Measurements from ENCODE around the gene FOXK1. TPM values are rescaled to one million over a fixed set of nuclear protein-coding genes. Genes with fewer than 3 reads are reported as not detected.

Gene FOXK1
- total RNA-seq, 2 experiments from 2014 or later: 32.0 to 36.2 TPM

DNA sequence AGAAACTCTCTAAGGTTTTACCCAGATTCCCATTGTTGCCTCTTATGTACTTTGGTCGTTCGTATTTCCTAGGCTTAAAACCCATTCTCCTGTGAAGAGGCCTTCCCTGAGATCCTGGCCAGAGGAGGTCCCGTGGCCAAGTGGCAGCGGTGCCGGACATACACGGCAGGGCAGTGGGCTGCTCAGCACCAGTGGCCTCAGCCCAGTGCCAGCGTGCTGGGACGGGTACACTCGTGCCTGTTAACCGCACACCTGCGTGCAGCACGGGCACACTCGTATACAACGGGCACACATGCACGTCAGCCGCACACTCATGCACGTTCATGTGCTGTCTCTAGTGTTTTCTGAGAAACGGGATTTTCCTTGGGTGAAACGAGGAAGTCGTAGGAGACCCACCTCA, 40.2 kb downstream of the FOXK1 start:
- no peak for DNase-seq
- Mint-ChIP-seq H3K9me3 (no peaks in the 10 kb centered on the region), H3K4me1 (peaks cover 38% of the 10 kb centered on the region), H3K27me3 (no peaks in the 10 kb centered on the region), H3K4me3 (no peak overlapping the region), H3K27ac (no peak overlapping the region), H3K36me3 (ENCODE audit: low read depth) (peaks cover 18% of the 10 kb centered on the region)
- CTCF ChIA-PET: no interaction called here
- POLR2A ChIA-PET: no interaction called here

- peaks cover 38% of the 10 kb centered on the region for H3K4me1 Mint-ChIP-seq
- peaks cover 18% of the 10 kb centered on the region for H3K36me3 Mint-ChIP-seq (ENCODE audit: low read depth)
- CTCF ChIA-PET: interaction anchor here (1.7 kb wide), 1 partner anchor 18 kb away, joined by 5 read pairs; no protein-coding TSS in a partner anchor
- no peak overlapping the region for H3K4me3 Mint-ChIP-seq
- no peak for DNase-seq
- POLR2A ChIA-PET: no interaction called here
- no peak overlapping the region for H3K27ac Mint-ChIP-seq
- H3K27me3 Mint-ChIP-seq: no peaks in the 10 kb centered on the region
- H3K9me3 Mint-ChIP-seq: no peaks in the 10 kb centered on the region
These were observed 41.0 kb downstream of the FOXK1 start for GRCh38 chr7:4722960-4723630.

DNA sequence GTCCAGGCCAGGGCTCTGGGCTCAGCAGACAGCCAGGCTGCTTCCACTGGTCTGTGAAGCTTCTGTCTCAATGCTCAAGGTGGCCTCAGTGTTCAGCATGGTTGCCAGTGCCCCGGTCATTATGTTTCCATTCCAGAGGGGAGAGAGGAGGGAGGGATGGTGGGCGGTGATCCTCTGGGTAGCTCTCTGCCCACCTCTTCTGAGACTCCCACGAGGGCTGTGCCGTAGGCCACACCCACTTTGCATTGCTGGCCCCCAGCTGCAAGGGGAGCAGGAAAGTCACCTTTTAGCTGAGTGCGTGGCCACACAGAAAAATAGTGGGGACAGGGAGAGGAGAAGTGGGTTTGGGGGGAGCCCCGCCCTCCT, 42.5 kb downstream of the FOXK1 start:
- H3K36me3 Mint-ChIP-seq (ENCODE audit: low read depth): peaks cover 18% of the 10 kb centered on the region
- peak overlapping the region; percentile 84 for H3K4me3 Mint-ChIP-seq
- CTCF ChIA-PET: interaction anchor here (1.1 to 1.9 kb wide), 7 partner anchors 9 to 83 kb away, joined by 3 to 7 read pairs (median 4); no protein-coding TSS in a partner anchor
- DNase-seq: no peak
- POLR2A ChIA-PET: no interaction called here
- no peaks in the 10 kb centered on the region for H3K27me3 Mint-ChIP-seq
- peaks cover 38% of the 10 kb centered on the region for H3K4me1 Mint-ChIP-seq
- H3K9me3 Mint-ChIP-seq: no peaks in the 10 kb centered on the region
- H3K27ac Mint-ChIP-seq: peak overlapping the region; percentile 90

DNA sequence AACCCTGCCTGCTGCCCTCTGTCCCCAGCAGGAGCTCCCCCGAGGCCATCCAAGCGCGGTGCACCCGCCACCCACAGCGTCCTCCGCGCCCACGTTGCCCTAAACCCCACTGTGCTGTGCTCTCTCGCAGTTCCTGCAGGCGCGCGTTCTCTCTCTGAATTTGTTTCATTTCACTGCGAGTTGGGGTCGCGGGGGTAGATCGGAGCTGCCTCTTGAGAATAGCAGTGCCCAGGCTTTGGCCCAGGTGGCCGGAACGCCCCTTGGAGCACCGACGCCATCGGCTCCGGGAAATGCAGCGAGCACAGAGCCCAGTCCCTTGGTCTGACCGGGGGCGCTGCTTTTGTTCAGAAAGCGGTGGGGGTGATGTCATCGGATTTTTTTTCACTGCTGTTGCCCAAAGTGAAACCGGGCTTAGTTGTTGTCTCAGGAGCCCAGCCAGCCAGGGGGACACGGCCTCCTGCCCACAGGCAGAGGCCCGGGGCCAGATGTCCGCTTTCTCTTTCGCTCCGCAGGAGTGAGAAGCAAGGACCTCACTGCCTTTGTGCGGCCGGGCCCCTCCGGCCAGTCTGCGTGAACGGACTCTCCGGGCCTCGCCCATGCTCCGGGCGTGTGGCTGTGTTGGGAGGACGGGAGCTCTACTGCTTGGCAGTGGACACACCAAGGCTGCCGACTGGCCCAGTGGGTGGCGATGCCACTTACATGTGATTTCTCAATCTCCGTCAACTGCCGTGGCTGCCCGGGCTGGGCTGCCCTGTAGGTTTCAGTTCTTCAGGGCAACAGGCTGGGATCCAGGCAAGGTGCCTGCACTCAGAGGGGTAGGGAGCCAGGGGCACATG, 43.1 kb downstream of the FOXK1 start:
- peaks cover 36% of the 10 kb centered on the region for H3K4me1 Mint-ChIP-seq

DNA sequence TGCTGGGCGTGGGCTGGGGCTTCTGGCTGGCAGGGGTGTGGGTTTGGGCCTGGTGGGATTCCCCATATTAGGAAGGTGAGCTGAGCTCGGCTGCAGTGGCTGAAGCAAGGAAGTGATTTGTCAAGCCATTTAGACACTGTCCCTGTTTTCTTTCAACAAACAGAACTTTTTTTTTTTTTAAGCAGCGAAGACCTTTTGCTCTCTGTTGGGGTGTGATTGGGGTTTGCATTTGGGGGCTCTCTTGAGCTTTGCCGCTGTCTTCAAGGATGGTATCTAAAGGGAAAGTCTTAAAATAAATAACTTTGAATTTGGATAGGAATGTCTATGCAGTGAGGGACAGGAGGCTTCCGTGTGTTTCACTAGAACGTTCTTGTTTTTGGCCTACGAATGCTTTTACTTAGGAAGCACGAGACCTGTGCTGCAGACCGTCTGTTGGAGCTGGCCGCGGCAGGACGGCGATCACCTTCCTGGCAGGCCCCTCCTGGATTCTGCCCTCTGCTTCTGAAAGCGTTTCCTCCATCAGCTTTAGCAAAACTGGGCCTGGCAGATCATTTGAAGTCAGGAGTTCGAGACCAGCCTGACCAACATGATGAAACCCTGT, 43.9 kb downstream of the FOXK1 start:
- Mint-ChIP-seq H3K27ac (peak overlapping the region; percentile 90), H3K9me3 (no peaks in the 10 kb centered on the region), H3K36me3 (ENCODE audit: low read depth) (peaks cover 17% of the 10 kb centered on the region), H3K27me3 (no peaks in the 10 kb centered on the region), H3K4me3 (peak overlapping the region; percentile 84), H3K4me1 (peaks cover 40% of the 10 kb centered on the region)
- CTCF ChIA-PET: interaction anchor here (0.6 to 1.3 kb wide), 3 partner anchors 84 to 115 kb away, joined by 3 to 6 read pairs (median 4); no protein-coding TSS in a partner anchor
- DNase-seq: no peak
- POLR2A ChIA-PET: interaction anchor here (0.7 kb wide), 1 partner anchor 84 kb away, joined by 4 read pairs; no protein-coding TSS in a partner anchor

More for the DNA sequence above, 43.1 kb downstream of the FOXK1 start:
- Mint-ChIP-seq H3K27ac (peak overlapping the region; percentile 90), H3K4me3 (peak overlapping the region; percentile 84), H3K9me3 (no peaks in the 10 kb centered on the region), H3K27me3 (no peaks in the 10 kb centered on the region), H3K36me3 (ENCODE audit: low read depth) (peaks cover 17% of the 10 kb centered on the region)
- DNase-seq: peak; percentile 72
- CTCF ChIA-PET: interaction anchor here (0.6 to 1.9 kb wide), 7 partner anchors 8 to 94 kb away, joined by 3 to 7 read pairs (median 4); no protein-coding TSS in a partner anchor
- POLR2A ChIA-PET: no interaction called here

DNA sequence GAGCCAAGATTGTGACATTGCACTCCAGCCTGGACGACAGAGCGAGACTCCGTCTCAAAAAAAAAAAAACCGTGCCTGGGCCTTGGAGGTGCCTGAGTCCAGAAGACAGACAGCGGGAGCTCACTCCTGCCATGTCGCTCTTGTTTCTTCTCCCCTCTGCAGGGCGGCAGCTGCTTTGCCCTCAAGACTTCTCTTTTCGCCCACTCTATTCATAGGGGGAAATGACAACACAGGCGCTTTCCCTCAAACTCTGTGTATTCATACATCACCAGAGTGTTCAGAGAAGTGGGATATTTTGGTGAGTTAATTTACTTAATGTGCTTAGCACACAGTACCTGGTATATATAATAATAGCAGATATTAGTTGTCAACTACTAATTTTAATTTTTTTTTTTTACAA, 44.5 kb downstream of the FOXK1 start:
- Mint-ChIP-seq H3K36me3 (ENCODE audit: low read depth) (peaks cover 17% of the 10 kb centered on the region), H3K4me1 (peaks cover 43% of the 10 kb centered on the region), H3K27me3 (no peaks in the 10 kb centered on the region), H3K9me3 (no peaks in the 10 kb centered on the region), H3K27ac (no peak overlapping the region), H3K4me3 (no peak overlapping the region)
- POLR2A ChIA-PET: interaction anchor here (0.7 kb wide), 1 partner anchor 85 kb away, joined by 4 read pairs; no protein-coding TSS in a partner anchor
- CTCF ChIA-PET: interaction anchor here (0.7 to 1.3 kb wide), 2 partner anchors 85 to 115 kb away, joined by 3 to 4 read pairs; no protein-coding TSS in a partner anchor
- DNase-seq: no peak

DNA sequence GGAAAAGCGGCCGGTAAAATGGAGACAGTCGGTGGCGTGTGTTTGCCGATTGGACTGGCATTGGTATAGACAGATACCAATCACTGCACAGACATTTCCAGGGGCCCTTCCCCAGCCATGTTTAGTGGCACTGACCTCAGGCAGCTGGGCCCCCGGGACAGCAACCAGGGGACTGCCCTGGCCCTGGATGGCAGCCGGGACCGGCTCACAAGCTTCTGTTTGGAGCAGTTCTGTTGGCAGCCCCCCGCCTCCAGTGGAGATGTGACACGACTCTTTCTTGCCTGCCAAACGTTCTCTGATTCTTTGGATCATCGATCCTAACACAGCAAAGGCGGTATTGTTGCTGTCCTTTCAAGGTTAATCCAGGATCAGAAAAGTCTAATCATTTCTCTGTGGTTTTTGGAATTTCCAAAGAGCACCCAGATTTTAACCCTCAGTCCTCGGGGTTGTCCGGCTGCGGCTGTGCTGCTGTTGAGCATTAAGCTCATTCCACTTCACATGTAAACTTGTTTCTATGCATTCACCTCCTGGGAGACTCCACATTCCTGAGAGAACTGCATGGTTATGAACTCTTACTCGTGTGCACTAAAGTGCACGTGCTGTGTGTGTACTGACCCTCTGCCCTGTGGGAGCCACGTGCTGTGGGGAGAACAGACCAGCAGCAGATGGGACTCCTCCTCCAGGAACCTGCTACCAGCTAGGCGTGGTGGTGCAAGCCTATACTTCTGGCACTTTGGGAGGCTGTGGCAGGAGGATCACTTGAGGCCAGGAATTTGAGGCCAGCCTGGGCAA, 46.0 kb downstream of the FOXK1 start:
- ChIA-PET CTCF (no interaction called here), POLR2A (no interaction called here)
- H3K36me3 Mint-ChIP-seq (ENCODE audit: low read depth): peaks cover 27% of the 10 kb centered on the region
- H3K4me1 Mint-ChIP-seq: peaks cover 56% of the 10 kb centered on the region
- H3K9me3 Mint-ChIP-seq: no peaks in the 10 kb centered on the region
- no peak overlapping the region for H3K4me3 Mint-ChIP-seq
- no peak for DNase-seq
- H3K27ac Mint-ChIP-seq: no peak overlapping the region
- no peaks in the 10 kb centered on the region for H3K27me3 Mint-ChIP-seq

DNA sequence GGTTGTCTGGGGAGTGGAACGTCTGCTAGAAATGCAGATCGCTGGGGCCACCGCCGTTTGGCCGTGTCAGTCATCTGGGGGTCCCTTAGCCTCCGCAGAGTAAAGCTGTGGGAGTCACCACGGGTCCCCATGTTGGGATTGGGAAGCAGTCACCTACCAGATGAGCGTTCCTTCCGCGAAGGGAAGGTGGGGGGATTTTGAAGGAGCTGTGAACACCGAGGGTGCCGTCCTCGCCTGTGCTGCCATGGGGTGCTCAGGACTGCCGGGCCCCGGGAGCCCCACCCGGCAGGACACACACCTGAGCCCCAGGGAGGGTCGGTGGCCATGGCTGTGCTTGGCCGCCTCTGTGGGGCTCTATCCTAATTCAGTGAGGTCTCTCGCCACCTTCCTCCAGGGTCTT, 47.2 kb downstream of the FOXK1 start:
- no peak overlapping the region for H3K27ac Mint-ChIP-seq
- no peak overlapping the region for H3K4me3 Mint-ChIP-seq
- H3K4me1 Mint-ChIP-seq: peaks cover 61% of the 10 kb centered on the region
- POLR2A ChIA-PET: no interaction called here
- H3K27me3 Mint-ChIP-seq: no peaks in the 10 kb centered on the region
- no peak for DNase-seq
- no peaks in the 10 kb centered on the region for H3K9me3 Mint-ChIP-seq
- peaks cover 24% of the 10 kb centered on the region for H3K36me3 Mint-ChIP-seq (ENCODE audit: low read depth)
- CTCF ChIA-PET: interaction anchor here (0.5 kb wide), 1 partner anchor 249 kb away, joined by 4 read pairs; no protein-coding TSS in a partner anchor

GRCh38 chr7:4730276-4730675, 48.2 kb downstream of the FOXK1 start:
- DNase-seq: no peak
- POLR2A ChIA-PET: no interaction called here
- CTCF ChIA-PET: no interaction called here
- H3K36me3 Mint-ChIP-seq (ENCODE audit: low read depth): peaks cover 21% of the 10 kb centered on the region
- no peaks in the 10 kb centered on the region for H3K27me3 Mint-ChIP-seq
- H3K4me1 Mint-ChIP-seq: peaks cover 59% of the 10 kb centered on the region
- no peaks in the 10 kb centered on the region for H3K9me3 Mint-ChIP-seq
- no peak overlapping the region for H3K4me3 Mint-ChIP-seq
- H3K27ac Mint-ChIP-seq: peak overlapping the region; percentile 74

- Mint-ChIP-seq H3K4me1 (peaks cover 57% of the 10 kb centered on the region), H3K27me3 (no peaks in the 10 kb centered on the region), H3K4me3 (no peak overlapping the region), H3K27ac (peak overlapping the region; percentile 74), H3K9me3 (no peaks in the 10 kb centered on the region), H3K36me3 (ENCODE audit: low read depth) (peaks cover 21% of the 10 kb centered on the region)
- CTCF ChIA-PET: no interaction called here
- DNase-seq: no peak
- POLR2A ChIA-PET: no interaction called here
These were observed 48.9 kb downstream of the FOXK1 start for GRCh38 chr7:4730971-4731370.

- no peak overlapping the region for H3K27ac Mint-ChIP-seq
- no peak overlapping the region for H3K4me3 Mint-ChIP-seq
- ChIA-PET POLR2A (no interaction called here), CTCF (no interaction called here)
- H3K36me3 Mint-ChIP-seq (ENCODE audit: low read depth): peaks cover 19% of the 10 kb centered on the region
- no peaks in the 10 kb centered on the region for H3K9me3 Mint-ChIP-seq
- H3K4me1 Mint-ChIP-seq: peaks cover 57% of the 10 kb centered on the region
- no peaks in the 10 kb centered on the region for H3K27me3 Mint-ChIP-seq
- no peak for DNase-seq
These were observed 49.7 kb downstream of the FOXK1 start for GRCh38 chr7:4731803-4732202.

DNA sequence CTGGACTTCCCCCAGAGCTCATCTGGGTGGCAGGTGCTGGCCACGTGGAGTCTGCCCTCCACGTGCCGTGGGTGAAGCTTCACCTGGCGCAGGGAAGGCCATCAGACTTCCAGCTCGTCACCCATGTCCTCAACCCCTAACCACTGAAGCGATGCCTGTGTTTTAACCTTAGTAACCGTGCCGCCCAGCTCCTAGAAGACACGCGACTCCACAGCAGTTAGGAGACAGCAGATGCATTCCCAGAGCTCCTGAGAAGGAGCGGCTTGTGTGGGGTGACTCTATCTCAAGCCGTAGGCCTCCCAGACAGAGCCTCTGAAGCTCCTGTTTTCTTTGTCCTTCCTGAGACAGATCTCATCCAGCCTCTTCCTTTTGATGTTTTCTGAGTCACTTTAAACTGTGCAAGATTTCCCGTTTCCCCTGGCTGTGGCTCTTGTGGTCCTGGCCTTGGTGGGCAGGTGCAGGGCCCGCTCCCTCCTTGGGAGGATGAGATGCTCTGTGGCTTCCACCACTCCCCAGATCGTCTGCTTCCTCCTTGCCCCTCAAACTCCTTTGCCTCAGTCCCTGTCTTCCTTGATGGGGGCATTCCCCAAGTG, 51.9 kb downstream of the FOXK1 start:
- CTCF ChIA-PET: interaction anchor here (0.6 to 3.2 kb wide), 8 partner anchors 9 to 93 kb away, joined by 3 to 11 read pairs (median 3); no protein-coding TSS in a partner anchor
- POLR2A ChIA-PET: interaction anchor here (0.5 kb wide), 1 partner anchor 49 kb away, joined by 4 read pairs; no protein-coding TSS in a partner anchor
- Mint-ChIP-seq H3K9me3 (no peaks in the 10 kb centered on the region), H3K27me3 (no peaks in the 10 kb centered on the region), H3K4me1 (peaks cover 75% of the 10 kb centered on the region), H3K27ac (peak overlapping the region; percentile 80), H3K36me3 (ENCODE audit: low read depth) (peaks cover 15% of the 10 kb centered on the region), H3K4me3 (peak overlapping the region; percentile 40)
- peak; percentile 52 for DNase-seq
